GM12878 (cell line): ENCODE data around the gene GRIA2. TPM values are rescaled to one million over a fixed set of nuclear protein-coding genes. Genes with fewer than 3 reads are reported as not detected.

Source experiments
- ATAC-seq: fragments of 200-7000 bp; cut with Tn5 transposase; 3 replicates; pipeline ENCODE4 v1.9.1; 2020; ENCODE audit warnings: mild to moderate bottlenecking, moderate library complexity
- BruUV-seq: library from RNA; stranded (reverse); fragments of 400-500 nt; replicated peaks from 2 replicates; lab custom pipeline; 2021; lab: Mats Ljungman, UMichigan
- CTCF ChIA-PET: fragments of 300-600 bp; sonication (Branson Sonifier 250); formaldehyde crosslinking; extraction: SDS; loops from one replicate; lab custom pipeline; 2021; ENCODE audit warnings: inconsistent platforms; lab: Yijun Ruan, JAX
- POLR2A ChIA-PET: fragments of 350-600 bp; formaldehyde crosslinking; extraction: SDS; loops from one replicate; lab custom pipeline; 2021; ENCODE audit warnings: inconsistent platforms; lab: Charles Lee
- RAD21 ChIA-PET: fragments of 300-600 bp; sonication (Branson Sonifier 250); formaldehyde crosslinking; loops from one replicate; lab custom pipeline; 2023; ENCODE audit warnings: antibody characterized with exemption; ENCODE audit not compliant: unreplicated experiment; lab: Charles Lee
- SMC1A ChIA-PET: fragments of 300-600 bp; sonication (Branson Sonifier 250); formaldehyde crosslinking; loops from one replicate; lab custom pipeline; 2023; ENCODE audit not compliant: unreplicated experiment, uncharacterized antibody; lab: Charles Lee
- DNase-seq: peaks from one replicate; pipeline ENCODE4 v3.0.0-alpha.2; 2011; ENCODE audit warnings: low read depth, low spot score
- FAIRE-seq: peaks from 3 replicates; lab custom pipeline; 2011; peaks lifted over from hg19 to GRCh38; lab: Jason Lieb, UNC
- H2AFZ ChIP-seq: 2 replicates; pipeline ENCODE4 v1.6.0; 2011; ENCODE audit warnings: low read depth, low read length, control low read depth; ENCODE audit not compliant: control insufficient read depth
- H3K27ac ChIP-seq: 2 replicates; pipeline ENCODE4 v1.5.1; 2011; ENCODE audit warnings: control low read depth; ENCODE audit not compliant: control insufficient read depth, insufficient read depth
- H3K27me3 ChIP-seq, 2 experiments: replicated peaks in 1 of 2; 2 replicates each; pipeline versions ENCODE4 v1.6.0 to v1.6.1; 2011; ENCODE audit warnings: low read length in 1 of 2; ENCODE audit not compliant: control insufficient read depth in 2 of 2, insufficient read depth in 2 of 2
- H3K36me3 ChIP-seq, 2 experiments: 2 replicates each; pipeline ENCODE4 v1.5.1; 2011; ENCODE audit warnings: low read length in 1 of 2; ENCODE audit not compliant: control insufficient read depth in 2 of 2, insufficient read depth in 2 of 2
- H3K4me1 ChIP-seq: 2 replicates; pipeline ENCODE4 v1.6.1; 2011; ENCODE audit warnings: mild to moderate bottlenecking, low read length, moderate library complexity, mixed read lengths; ENCODE audit not compliant: control insufficient read depth, insufficient read depth
- H3K4me2 ChIP-seq: 2 replicates; pipeline ENCODE4 v1.6.0; 2011; ENCODE audit warnings: control low read depth; ENCODE audit not compliant: control insufficient read depth, insufficient read depth
- H3K4me3 ChIP-seq: fragments of 200-600 bp; sonication (generic); 2 replicates; pipeline ENCODE4 v1.5.1; 2016
- H3K79me2 ChIP-seq: 2 replicates; pipeline ENCODE4 v1.6.0; 2011; ENCODE audit warnings: low read length; ENCODE audit not compliant: control insufficient read depth, insufficient read depth
- H3K9ac ChIP-seq: 2 replicates; pipeline ENCODE4 v1.8.0; 2011; ENCODE audit warnings: low read length, control low read depth, mixed read lengths; ENCODE audit not compliant: control insufficient read depth, insufficient read depth
- H3K9me3 ChIP-seq: replicated peaks from 3 replicates; pipeline ENCODE4 v1.5.1; 2011; ENCODE audit warnings: mild to moderate bottlenecking, low read length; ENCODE audit not compliant: control insufficient read depth, insufficient read depth
- H4K20me1 ChIP-seq: 2 replicates; pipeline ENCODE4 v1.6.0; 2011; ENCODE audit not compliant: control insufficient read depth, insufficient read depth
- BCL11A ChIP-seq: IDR thresholded peaks from 2 replicates; pipeline ENCODE4 v1.6.1; 2011; ENCODE audit warnings: low read depth, low read length
- EGR1 ChIP-seq, 2 experiments: IDR thresholded peaks; 1 replicate in 1 of 2; 2 replicates in 1 of 2; pipeline ENCODE4 v1.6.1; 2011 to 2012; ENCODE audit warnings: low read depth in 2 of 2, low read length in 2 of 2, borderline replicate concordance in 1 of 2, mild to moderate bottlenecking in 1 of 2, moderate library complexity in 1 of 2
- FOS ChIP-seq: IDR thresholded peaks from 3 replicates; pipeline ENCODE4 v1.6.1; 2011; ENCODE audit warnings: borderline replicate concordance; ENCODE audit not compliant: insufficient read length; ENCODE audit errors: extremely low read depth
- JUND ChIP-seq: IDR thresholded peaks from 2 replicates; pipeline ENCODE4 v1.6.1; 2012; ENCODE audit warnings: low read depth, mild to moderate bottlenecking, low read length, improper control_type of control experiment, moderate library complexity
- MEF2A ChIP-seq: IDR thresholded peaks from 2 replicates; pipeline ENCODE4 v1.6.1; 2011; ENCODE audit warnings: low read depth, mild to moderate bottlenecking, low read length, moderate library complexity; ENCODE audit not compliant: insufficient read depth
- NR2C2 ChIP-seq: IDR thresholded peaks from 2 replicates; pipeline ENCODE4 v1.6.1; 2011; ENCODE audit warnings: borderline replicate concordance, low read depth; ENCODE audit not compliant: control insufficient read depth, insufficient read length
- POLR2AphosphoS2 ChIP-seq: IDR thresholded peaks from 2 replicates; pipeline ENCODE4 v1.6.1; 2011; ENCODE audit warnings: low read depth, mild to moderate bottlenecking, low read length, improper control_type of control experiment, moderate library complexity
- RB1 ChIP-seq: fragments of 450-650 bp; formaldehyde crosslinking; IDR thresholded peaks from 2 replicates; pipeline ENCODE4 v1.6.1; 2017; ENCODE audit warnings: mild to moderate bottlenecking, borderline replicate concordance
- SIX5 ChIP-seq: IDR thresholded peaks from 2 replicates; pipeline ENCODE4 v1.6.1; 2011; ENCODE audit warnings: mild to moderate bottlenecking, low read depth, low read length, moderate library complexity; ENCODE audit not compliant: severe bottlenecking
- SMAD5 ChIP-seq: IDR thresholded peaks from 2 replicates; pipeline ENCODE4 v1.6.1; 2016; ENCODE audit warnings: antibody characterized with exemption, low read depth
- SREBF1 ChIP-seq: IDR thresholded peaks from 2 replicates; pipeline ENCODE4 v1.6.1; 2012; ENCODE audit warnings: mild to moderate bottlenecking, low read length
- SUZ12 ChIP-seq: fragments of 200-600 bp; sonication (generic); IDR thresholded peaks from one replicate; pipeline ENCODE4 v1.6.1; 2018; ENCODE audit warnings: antibody characterized with exemption, mild to moderate bottlenecking; ENCODE audit not compliant: unreplicated experiment
- ZNF24 ChIP-seq: fragments of 450-650 bp; IDR thresholded peaks from 2 replicates; pipeline ENCODE4 v1.6.1; 2017; ENCODE audit warnings: antibody characterized with exemption, mild to moderate bottlenecking
- ZZZ3 ChIP-seq: IDR thresholded peaks from 2 replicates; pipeline ENCODE4 v1.6.1; 2011; ENCODE audit warnings: low read depth; ENCODE audit not compliant: control insufficient read depth, insufficient read length
- whole genome bisulfite sequencing: methylation state at CpG from one replicate; pipeline ENCODE4 v1.1.6; 2016; ENCODE audit warnings: low lambda C conversion rate; ENCODE audit not compliant: insufficient replicate concordance, insufficient coverage; ENCODE audit errors: missing lambda C conversion rate; 5-methylcytosine and 5-hydroxymethylcytosine counted together
- in situ Hi-C: fragments of 300-500 bp; cut with MboI; formaldehyde crosslinking; loops from 9 replicates; pipeline ENCODE4 v1.14.3; 2018; ENCODE audit warnings: mixed read lengths
- intact Hi-C: fragments of 100-400 bp; cut with micrococcal nuclease; formaldehyde crosslinking; loops from one replicate; pipeline ENCODE4 v1.14.2; 2022; ENCODE audit not compliant: unreplicated experiment
- polyA plus RNA-seq, 11 experiments: library from polyadenylated mRNA; depleted of rRNA in 4 of 11; unstranded in 6 of 11; stranded (reverse) in 5 of 11; fragments of >200 nt; fragmentation: Nextera tagmentation in 4 of 11; fragmentation: Illumina TruSeq in 1 of 11; extraction: Ambion mirVana in 4 of 11; extraction: Trizol in 1 of 11; gene quantifications; 1 replicate in 1 of 11; 2 replicates in 10 of 11; pipeline versions ENCODE4 v1.2.1 to v1.2.3, GENCODE V29; 2011 to 2016; ENCODE audit warnings: inconsistent platforms in 2 of 11, missing spikeins in 2 of 11, low read depth in 1 of 11
- total RNA-seq, 4 experiments: library from RNA; depleted of rRNA in 3 of 4; stranded (reverse); fragments of >200 nt in 3 of 4; fragmentation: Illumina TruSeq in 1 of 4; extraction: Trizol in 1 of 4; gene quantifications; 2 replicates each; pipeline versions ENCODE4 v1.2.1 to v1.2.3, GENCODE V29; 2013 to 2021
- TF ChIP-seq, protein P1 (sequence below): IDR thresholded peaks from 2 replicates; pipeline ENCODE4 v1.6.1; 2011; ENCODE audit warnings: borderline replicate concordance, low read depth, mild to moderate bottlenecking, moderate library complexity, low read length; ENCODE audit not compliant: insufficient read depth, poor library complexity, severe bottlenecking
- TF ChIP-seq, protein P2 (sequence below): IDR thresholded peaks from 2 replicates; pipeline ENCODE4 v1.6.1; 2011; ENCODE audit warnings: low read depth, low read length, improper control_type of control experiment, borderline replicate concordance
- TF ChIP-seq, protein P3 (sequence below): IDR thresholded peaks from 2 replicates; pipeline ENCODE4 v1.6.1; 2012; ENCODE audit warnings: low read depth, low read length, improper control_type of control experiment
- TF ChIP-seq, protein P4 (sequence below): IDR thresholded peaks from 2 replicates; pipeline ENCODE4 v1.6.1; 2012; ENCODE audit warnings: low read depth, low read length, improper control_type of control experiment

Gene GRIA2
- total and polyA plus RNA-seq, 10 of the 15 experiments (the other 5 are each of a cell fraction or from before 2014, with no cell fraction given) = under 0.01 TPM; not detected in 9

DNA sequence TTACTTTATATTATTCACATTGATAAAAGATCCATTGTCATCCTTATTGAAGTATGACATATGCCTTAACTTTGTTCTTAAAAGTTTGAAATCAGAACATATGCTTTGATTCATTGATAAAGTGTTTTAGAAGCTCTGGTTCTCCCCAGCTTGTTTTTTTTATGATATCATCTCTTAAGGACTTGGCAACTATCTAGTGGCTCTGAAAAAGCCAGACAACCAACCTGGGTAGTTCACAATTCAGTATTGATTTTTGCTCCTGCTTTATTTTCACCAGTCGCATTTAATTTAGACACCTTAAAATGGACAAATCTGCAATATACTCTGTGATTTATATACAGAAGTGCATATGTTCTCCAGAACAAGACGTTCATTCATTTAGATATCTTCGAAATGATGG is 70.1 kb downstream of the GRIA2 start (continued):
- no peak for TF ChIP-seq SUZ12
- TF ChIP-seq, protein P1, sequence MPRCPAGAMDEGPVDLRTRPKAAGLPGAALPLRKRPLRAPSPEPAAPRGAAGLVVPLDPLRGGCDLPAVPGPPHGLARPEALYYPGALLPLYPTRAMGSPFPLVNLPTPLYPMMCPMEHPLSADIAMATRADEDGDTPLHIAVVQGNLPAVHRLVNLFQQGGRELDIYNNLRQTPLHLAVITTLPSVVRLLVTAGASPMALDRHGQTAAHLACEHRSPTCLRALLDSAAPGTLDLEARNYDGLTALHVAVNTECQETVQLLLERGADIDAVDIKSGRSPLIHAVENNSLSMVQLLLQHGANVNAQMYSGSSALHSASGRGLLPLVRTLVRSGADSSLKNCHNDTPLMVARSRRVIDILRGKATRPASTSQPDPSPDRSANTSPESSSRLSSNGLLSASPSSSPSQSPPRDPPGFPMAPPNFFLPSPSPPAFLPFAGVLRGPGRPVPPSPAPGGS = no peak
- TF ChIP-seq MEF2A = no peak
- no peak for TF ChIP-seq EGR1 (IDR thresholded peaks at IDR 0.05; ENCODE audit: borderline replicate concordance in 1 of 2, low read depth in 2 of 2, low read length in 2 of 2)
- TF ChIP-seq, protein P2, sequence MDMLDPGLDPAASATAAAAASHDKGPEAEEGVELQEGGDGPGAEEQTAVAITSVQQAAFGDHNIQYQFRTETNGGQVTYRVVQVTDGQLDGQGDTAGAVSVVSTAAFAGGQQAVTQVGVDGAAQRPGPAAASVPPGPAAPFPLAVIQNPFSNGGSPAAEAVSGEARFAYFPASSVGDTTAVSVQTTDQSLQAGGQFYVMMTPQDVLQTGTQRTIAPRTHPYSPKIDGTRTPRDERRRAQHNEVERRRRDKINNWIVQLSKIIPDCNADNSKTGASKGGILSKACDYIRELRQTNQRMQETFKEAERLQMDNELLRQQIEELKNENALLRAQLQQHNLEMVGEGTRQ = no peak
- no peak for TF ChIP-seq NR2C2

DNA sequence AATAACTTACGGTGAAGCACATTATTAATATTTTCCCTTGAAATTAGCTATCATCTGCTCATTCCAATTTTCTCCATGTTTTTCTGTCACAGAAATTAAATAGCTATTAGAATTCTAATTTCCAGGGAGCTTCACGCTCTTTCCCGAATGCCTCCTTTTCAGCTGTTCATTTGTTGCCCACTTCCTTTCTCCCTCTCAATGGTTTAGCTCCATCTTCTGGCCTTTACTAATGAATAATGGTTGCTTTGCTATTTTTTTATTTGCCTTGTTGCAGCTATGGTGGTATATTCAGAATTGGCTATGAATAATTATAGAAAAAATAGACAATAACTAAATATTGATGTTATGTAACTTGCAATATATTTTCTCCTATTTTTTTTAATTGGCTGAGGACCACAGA is 70.5 kb downstream of the GRIA2 start:
- Histone ChIP-seq H3K36me3 (no peaks in the 10 kb centered on the region), H3K27me3 (no peaks in the 10 kb centered on the region), H2AFZ (no peak overlapping the region), H3K27ac (no peak overlapping the region), H3K4me2 (no peak overlapping the region), H3K4me3 (no peak overlapping the region), H3K9me3 (no peaks in the 10 kb centered on the region), H3K79me2 (no peaks in the 10 kb centered on the region), H3K9ac (no peak overlapping the region), H3K4me1 (no peaks in the 10 kb centered on the region), H4K20me1 (no peaks in the 10 kb centered on the region)
- POLR2A ChIA-PET = no interaction called here
- no peak for TF ChIP-seq SMAD5
- TF ChIP-seq, protein P3, sequence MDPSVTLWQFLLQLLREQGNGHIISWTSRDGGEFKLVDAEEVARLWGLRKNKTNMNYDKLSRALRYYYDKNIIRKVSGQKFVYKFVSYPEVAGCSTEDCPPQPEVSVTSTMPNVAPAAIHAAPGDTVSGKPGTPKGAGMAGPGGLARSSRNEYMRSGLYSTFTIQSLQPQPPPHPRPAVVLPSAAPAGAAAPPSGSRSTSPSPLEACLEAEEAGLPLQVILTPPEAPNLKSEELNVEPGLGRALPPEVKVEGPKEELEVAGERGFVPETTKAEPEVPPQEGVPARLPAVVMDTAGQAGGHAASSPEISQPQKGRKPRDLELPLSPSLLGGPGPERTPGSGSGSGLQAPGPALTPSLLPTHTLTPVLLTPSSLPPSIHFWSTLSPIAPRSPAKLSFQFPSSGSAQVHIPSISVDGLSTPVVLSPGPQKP = no peak
- no peak for TF ChIP-seq POLR2AphosphoS2
- no peak for TF ChIP-seq ZZZ3
- no peak for TF ChIP-seq SREBF1
- TF ChIP-seq JUND = no peak
- no peak for TF ChIP-seq SIX5
- TF ChIP-seq, protein P4, sequence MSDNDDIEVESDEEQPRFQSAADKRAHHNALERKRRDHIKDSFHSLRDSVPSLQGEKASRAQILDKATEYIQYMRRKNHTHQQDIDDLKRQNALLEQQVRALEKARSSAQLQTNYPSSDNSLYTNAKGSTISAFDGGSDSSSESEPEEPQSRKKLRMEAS = no peak
- no peak for TF ChIP-seq BCL11A
- TF ChIP-seq ZNF24 = no peak
- no peak for TF ChIP-seq FOS
- no peak for TF ChIP-seq RB1
- no peak for DNase-seq
- intact Hi-C loops = no loop called here
- in situ Hi-C loops = no loop called here
- SMC1A ChIA-PET = interaction anchor here (1.3 kb wide), 1 partner anchor 9 kb away, joined by 3 read pairs; no protein-coding TSS in a partner anchor
- FAIRE-seq = no peak
- ATAC-seq = no peak
- CTCF ChIA-PET = interaction anchor here (0.8 to 1.1 kb wide), 3 partner anchors 12 to 72 kb away, joined by 3 read pairs; no protein-coding TSS in a partner anchor
- 55% methylated on average over 3 of the region's 3 CpGs for WGBS
- RAD21 ChIA-PET = no interaction called here
- no TSS peak for BruUV-seq
